ENCODE measurements around the gene CLK3.
"Not testable (repeated sequence)": the region's sequence is repeated elsewhere in the genome, so short reads cannot be mapped to it uniquely, and the experiment has no call there.

The CLK3 gene

DNA sequence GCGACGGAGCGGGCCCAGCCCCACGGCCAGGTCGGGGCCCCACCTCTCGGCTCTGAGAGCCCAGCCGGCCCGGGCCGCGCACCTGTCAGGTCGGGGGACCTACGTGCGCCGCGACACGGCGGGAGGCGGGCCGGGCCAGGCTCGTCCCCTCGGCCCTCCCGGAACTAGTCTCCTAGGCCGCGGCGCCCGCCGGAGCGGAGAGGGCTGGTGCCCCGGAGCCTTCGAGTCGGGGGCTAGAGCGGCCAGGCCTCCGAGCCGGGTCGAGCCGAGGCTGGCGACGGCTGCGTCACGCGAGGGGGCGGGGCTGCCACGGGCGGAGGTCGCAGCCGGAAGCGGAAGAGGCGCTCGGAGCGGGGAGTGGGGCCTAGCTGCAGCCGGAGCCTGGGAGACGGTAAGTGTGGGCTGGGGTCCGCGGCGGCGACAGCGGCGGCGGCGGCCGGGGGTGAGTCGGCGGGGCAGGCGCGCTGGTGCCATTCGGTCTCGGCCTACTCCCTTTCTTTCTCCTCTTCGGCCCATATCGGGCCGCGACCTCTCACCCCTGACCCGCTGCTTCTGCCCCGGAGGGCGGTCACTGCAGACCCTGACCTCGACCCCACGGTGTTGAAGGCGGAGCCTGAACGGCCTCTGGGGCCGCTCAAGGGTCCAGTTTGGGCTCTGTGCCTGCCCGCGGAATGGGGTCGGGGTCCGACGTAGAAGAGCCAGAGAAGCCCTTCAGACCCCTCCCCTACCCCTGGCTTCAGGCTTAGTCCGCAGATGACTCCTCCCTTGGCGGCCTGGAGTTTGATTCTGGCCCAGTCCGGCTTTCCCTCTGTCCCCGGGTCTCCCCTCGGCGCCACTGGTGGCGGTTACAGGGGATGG lies at the start of gene CLK3:
TSS of gene CLK3 (plus strand) at position 329 of the 858 bp plus-strand sequence. CDS start 3,361 bp downstream, outside the sequence.
- DNase-seq (ENCODE audit: low spot score), result peak; percentile 97

DNA sequence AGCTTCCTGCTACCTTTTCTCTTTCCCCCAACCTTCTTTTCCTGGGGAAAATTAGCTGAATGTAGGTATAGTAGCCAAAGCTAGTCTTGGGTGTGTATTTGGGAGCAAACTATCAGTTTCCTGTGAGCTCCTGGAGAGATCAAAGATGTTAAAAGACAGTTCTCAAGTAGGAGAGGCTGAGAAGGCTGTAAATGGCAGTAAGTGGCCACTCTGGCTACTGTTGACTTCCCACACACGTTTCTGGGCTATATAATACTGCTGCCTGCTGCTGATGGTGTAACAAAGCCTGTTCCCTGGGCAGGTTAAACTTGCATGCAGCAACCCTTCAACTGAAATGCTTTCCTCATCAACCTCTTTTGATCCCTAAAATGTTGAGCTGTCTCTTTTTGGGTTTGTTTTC lies 47.0 kb upstream of the CLK3 start:
- no peak for DNase-seq (ENCODE audit: low spot score)

DNA sequence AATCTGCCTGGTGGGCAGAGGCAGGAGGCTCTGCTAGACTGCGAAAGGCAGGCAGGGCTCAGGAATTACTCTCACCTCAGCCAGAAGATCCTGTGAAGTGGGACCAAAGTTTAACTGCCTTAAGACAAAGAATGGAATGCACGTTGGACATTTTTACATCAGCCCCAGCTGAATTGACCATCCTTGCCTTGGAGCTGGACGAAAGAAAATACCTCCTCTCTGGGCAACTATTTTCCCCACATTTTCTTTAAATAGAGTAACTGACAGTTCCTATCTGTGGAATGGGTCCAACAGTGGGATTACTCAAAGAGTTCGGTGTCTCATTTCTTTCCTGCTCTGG lies 45.9 kb upstream of the CLK3 start:
- no peak for DNase-seq (ENCODE audit: low spot score)

DNA sequence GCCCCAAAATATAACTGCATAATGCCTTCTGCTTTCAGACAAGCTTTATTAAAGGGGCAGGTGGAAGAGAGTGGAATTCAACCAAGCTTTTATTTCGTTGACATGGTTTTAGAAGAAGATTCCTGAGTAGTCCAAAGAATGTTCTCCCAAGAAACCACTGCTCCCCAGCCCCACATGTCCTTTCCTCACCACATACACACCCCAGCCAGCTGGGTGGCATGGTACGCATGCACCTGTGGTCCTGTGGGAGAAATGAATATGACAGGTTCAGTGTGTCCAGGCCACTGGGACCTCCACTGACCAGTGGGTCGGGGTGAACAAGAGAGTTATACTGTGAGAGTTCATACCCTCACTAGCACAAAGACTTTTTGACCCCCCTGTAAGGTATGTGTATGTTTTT lies 44.4 kb upstream of the CLK3 start:
- no peak for DNase-seq (ENCODE audit: low spot score)

DNA sequence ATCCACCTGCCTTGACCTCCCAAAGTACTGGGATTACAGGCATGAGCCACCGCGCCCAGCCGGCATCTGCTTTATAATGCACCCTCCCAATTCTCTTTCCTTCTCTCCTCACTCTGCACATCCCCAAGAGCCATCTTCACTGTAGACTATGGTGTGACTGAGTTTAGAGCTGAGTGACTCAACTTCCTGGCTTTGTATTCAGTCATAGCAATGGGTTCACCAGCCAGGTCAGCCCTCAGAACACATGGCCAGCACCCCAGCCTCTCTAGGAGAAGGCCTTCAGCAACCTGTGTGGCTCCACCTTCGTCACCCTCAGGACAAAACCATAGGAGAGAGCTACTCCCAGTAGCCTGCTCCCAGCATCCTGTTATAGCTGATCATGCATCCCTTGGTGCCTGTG lies 41.6 kb upstream of the CLK3 start:
- no peak for DNase-seq (ENCODE audit: low spot score)

DNA sequence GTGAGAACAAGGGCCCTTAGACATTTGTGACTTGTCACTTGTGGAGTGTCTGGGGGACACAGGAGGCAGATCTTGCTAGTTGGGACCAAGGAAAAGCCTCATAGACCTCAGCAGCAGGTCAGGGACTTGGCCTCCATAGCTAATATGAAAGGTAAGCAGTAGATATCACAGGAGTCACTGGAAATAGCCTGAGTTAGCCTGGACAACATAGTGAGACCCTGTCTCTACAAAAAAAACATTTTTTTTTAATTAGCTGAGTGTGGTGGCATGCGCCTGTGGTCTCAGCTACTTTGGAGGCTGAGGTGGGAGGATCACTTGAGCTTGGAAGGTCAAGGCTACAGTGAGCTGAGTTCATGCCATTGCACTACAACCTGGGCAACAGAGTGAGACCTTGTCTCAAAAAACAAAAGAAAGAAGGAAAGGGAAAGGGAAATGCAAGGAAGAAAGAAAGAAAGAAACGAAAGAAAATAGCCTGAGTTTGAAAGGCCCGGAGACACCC lies 37.1 kb upstream of the CLK3 start:
- no peak for DNase-seq (ENCODE audit: low spot score)

DNA sequence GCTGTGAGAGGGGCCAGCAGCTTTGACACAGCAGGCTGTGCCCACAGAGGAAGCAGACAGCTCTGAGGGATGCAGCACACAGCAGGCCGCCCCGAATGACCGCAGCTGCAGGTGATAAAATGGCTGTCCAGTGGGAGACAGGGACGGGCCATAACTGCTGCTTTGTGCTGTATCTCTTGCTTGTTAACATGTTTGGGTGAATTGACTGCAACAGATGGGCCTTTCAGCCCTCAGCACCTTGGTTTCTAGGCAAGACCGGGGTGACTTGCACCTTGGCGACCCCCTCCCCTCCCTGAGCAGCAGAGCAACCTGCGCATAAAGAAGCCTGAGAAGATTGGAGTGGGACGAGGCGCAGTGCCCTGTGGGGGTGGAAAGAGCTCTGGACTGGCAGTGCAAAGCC lies 36.6 kb upstream of the CLK3 start:
- no peak for DNase-seq (ENCODE audit: low spot score)

DNA sequence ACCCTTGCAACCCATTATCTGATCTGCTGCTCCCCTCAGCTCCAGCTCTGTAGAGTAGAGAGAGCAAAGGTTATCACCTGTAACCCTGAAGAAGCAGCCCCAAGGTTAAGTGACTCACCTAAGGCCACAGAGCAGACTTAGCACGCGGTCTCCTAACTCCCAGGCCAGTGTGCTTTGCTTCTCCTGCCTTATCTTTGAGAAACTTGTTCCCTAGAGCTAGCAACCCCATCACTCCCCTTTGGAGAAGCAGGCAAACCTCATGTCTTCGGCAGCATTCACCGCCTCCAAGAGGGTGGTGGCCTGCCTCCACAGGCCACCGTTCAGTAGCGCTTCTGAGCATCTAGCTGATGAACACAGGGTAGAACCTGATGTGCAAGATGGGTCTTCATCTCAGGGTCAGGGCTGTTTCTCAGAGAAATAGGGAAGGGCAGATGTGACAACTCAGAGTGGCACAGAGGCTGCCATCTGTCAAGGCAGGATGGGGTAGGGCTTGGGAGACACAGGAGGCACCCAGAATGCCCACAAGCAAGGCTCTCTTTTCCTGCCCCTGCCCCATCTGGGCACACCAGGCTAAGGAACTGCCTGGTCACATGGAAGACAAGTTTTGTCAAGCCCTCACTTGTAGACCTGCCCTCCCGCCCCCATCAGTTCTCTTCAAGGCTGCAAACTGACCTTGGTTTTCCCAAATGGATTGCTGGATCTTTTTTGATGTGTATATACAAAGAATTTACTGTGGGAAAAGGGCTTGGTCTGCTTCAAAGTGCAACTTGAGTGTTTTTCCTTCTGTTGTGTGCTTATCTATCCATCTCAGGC lies 34.9 kb upstream of the CLK3 start:
- no peak for DNase-seq (ENCODE audit: low spot score)

DNA sequence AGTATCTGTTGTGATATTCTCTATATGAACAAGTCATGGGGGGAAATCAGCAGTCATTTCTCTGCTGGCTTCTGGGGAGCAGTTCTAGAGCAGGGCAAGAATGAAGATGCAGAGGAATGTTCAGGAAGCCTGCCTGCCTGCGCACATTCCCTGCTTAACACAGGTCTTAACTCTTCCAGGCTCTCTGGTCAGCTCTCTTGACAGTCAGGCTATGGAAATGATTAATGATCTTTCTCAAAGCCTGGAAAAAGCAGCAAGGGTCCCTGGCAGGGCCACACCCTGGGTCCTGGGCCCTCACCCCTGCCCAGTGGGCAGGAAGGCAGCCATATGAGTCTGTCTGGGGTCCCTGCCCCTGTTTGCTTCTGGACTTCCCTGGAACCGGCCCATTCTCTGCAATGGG lies 31.4 kb upstream of the CLK3 start:
- no peak for DNase-seq (ENCODE audit: low spot score)

DNA sequence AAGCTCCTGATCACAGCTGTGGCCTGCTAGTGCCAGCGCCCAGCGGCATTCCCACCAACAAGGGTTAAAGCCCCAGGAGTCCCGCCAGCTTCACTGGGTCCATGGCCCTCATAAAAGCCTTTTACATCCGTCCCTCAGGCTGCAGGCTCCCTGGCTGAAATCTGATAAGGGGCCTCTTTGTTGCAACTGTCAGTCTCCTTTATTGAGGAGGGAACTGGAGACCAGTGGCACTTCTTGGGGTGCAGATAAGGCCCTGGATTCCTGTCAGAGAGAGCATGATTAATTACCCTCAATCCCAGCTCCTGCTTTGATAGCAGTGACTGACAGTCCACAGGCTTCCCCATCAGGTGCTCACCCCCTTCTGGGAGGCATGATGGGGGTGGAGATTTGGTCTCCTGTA lies 30.9 kb upstream of the CLK3 start:
- DNase-seq (ENCODE audit: low spot score), result peak; percentile 57

DNA sequence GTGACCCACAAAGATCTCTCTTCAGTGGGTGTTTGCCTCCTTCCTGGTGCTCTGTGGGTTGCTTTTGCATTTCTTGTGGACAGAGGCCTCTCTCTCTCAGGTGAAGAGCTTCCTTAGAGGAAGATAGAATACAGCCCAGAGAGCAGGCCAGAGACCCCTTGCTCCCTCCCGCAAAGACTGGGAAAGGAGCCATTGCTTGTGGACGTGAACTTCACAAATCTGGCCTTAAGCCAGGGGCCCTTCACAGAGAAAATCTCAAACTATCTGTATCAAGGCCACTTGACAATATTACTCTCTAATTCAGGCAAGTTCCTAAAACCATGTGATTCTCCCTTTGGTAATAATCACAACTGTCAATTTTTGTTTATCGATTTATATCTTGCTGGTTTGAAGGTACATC lies 30.4 kb upstream of the CLK3 start:
- DNase-seq (ENCODE audit: low spot score), result no peak

DNA sequence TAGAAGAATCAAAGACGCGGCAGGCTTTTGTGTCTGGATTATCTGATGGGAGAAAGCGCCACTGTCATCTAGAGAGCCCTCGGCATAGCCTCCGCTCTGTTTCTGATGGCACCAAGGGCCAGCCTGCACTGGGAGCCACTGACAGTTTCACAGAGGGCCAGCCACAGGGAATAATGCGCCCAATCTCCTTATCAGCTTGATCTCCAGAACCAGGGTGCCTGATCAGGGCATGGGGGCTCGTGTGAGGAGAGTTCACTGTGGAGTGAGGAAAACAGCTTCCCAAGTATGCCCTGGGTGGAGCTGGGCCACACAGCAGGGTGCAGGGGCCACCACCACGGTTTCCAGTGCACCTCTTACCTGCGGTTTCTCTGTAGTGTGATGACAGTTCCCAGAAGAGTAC lies 29.8 kb upstream of the CLK3 start:
- DNase-seq (ENCODE audit: low spot score), result no peak

DNA sequence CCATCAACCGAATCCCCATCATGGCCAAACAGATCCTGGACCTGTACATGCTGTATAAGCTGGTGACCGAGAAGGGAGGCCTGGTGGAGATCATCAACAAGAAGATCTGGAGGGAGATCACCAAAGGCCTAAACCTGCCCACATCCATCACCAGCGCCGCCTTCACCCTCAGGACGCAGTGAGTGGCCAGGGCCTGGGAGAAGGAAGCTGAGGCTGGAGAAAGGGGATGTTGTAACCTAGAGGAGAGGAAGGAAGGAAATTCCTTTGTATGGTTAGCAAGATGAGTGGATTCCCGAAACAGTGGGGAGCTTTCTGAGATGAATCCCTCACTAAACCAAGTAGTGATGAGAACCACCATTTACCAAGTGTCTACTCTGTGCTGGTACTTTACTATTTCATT lies 25.8 kb upstream of the CLK3 start:
- DNase-seq (ENCODE audit: low spot score), result no peak

DNA sequence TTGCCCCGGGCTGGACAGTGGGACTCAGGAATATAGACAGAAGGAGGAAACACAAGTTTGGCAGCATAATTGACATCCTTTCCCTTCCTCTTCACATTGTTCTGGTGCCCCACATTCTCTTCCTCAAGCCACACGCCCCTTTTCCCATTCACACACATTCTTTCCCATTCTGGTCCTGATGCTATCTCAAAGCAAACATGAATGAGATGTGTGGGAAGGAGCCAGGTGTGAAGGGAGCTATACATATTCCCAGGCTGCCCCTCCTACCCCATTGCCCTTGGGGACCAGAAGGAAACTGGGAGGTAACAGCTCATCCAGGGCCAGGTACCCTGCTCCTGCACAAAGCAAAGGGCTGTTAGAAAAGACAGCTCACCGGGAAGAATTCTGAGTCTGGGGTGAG lies 23.4 kb upstream of the CLK3 start:
- DNase-seq (ENCODE audit: low spot score), result no peak

DNA sequence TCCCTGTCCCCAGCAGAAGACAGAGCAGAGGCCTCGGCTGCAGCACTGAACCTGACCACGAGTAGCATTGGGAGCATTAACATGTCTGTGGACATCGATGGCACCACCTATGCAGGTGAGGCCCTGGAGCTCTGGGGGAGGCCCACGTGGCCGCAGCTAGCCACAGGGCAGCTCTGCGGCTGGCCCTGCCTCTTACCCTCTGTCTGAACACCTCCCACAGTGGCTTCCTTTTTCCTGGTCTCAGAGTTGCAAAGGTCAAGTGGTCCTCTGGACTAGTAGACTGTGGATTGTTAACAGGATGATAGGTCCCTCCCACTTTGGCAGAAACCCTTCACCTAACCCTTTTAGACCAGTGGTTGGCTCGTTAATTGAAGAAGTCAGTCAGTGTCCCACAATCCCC lies 22.5 kb upstream of the CLK3 start:
- no peak for DNase-seq (ENCODE audit: low spot score)

DNA sequence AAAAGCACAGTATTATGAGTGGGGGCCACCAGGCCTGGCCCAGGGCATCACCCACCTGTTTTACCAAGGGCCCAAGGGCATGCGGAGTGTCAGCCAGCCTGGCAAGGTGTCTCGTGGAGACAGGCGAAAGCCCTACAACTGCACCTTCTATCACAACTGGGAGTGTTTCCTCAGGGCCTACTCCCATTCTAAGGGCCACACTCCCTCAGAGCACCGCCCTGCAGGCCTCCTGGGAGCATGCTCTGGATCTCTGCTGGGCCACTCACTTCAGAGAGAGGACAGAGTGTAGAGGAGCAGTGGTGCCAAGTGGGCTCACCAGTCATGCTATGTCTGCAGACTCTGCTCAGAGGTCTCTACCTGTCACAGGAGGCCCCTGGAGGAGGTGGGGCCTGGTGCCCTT lies 21.2 kb upstream of the CLK3 start:
- DNase-seq (ENCODE audit: low spot score), result no peak

DNA sequence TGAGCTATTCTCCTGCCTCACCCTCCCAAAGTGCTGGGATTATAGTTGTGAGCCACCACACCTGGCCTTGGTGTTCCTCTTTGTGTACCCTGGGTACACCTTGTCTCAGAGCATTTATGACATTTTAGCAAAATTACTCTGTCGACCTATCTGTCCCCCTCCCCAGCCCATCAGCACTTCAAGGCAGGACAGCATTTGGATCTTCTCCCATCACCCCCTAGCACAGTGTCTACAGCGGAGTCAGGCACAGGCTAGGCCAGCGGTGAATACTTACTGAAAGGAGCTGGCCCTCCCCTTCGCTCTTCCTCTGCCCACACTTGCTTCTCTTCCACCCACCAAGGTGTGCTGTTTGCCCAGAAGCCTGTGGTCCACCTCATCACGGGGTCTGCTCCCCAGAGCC lies 20.4 kb upstream of the CLK3 start:
- no peak for DNase-seq (ENCODE audit: low spot score)

DNA sequence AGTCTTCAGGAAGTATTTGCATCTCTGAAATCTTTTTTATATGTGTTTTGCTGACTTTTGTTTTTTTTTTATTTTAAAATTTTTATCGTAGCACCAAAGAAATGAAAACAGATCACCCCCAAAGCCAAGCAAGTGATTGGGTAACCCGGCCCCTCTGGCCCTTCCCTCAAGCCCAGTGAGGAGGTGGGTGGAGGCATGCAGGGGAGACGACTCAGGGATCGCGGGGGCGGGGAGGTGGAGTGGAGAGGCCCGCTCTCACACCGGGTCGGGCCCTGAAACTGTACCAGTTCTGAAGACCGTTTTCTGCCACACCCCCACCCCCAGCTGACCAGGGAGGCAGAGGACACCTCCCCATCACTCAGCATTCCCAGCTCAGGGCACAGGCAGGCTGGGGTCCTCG lies 18.9 kb upstream of the CLK3 start:
- DNase-seq (ENCODE audit: low spot score), result not testable (repeated sequence)

DNA sequence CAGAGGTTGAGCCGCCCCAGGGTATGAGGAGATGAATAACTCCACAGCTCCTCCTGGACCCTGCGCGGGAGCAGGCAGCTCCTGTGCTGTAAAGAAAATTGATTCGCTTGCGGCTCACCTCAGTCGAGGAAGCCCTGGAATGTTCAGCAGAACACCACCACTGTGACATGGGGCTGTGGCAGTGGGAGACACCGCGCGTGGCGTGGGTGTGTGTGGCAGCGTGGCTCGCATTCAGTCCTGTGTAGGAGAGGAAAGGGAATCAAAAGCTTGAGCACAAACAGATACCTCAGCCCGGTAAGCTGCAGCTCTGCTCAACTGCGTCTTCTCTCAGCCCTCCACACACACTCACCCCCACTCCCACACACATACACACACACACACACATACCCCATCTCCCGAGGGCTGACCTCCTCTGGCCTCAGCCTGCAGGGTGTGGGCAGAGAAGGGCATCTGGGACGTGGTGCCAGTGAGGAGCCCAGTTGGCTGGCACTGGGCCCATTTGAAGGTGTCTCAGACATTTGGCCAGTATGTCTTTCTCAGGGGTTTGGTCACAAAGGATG lies 18.4 kb upstream of the CLK3 start:
- not testable (repeated sequence) for DNase-seq (ENCODE audit: low spot score)

DNA sequence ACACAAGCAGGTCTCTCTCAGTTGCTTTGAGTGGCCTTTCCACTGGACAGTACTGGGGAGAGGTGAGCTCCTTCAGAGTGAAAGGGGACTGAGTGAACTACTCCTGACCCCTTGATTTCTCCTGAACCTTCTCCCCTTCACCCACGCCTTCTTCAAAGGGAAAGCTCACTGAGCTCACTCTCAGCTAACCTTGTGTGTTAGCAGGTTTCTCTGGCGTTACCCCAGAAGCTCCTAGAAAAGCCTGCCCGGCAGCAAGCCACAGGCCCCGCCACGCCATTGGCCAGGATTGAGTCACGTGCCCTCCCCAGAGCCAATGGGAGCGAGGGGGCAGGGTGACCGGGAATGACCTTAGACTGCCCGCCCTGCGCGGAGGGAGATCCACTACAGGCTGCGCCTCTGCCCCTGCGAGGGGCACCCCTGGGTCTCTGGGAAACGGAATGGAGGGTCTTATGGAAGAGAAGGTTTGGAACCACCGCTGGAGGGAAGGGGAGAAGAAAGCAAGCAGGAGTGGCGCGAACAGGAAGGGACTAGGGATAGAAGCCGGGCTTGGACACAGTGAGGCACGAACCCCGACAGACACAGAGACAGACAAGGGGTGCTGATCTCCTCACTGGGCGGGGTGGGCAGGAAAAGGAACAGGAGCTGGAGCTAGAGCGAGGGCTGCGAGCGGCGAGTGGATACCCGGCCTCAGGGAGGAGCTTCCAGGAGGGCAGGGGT lies 17.4 kb upstream of the CLK3 start:
- DNase-seq (ENCODE audit: low spot score), result peak; percentile 95

DNA sequence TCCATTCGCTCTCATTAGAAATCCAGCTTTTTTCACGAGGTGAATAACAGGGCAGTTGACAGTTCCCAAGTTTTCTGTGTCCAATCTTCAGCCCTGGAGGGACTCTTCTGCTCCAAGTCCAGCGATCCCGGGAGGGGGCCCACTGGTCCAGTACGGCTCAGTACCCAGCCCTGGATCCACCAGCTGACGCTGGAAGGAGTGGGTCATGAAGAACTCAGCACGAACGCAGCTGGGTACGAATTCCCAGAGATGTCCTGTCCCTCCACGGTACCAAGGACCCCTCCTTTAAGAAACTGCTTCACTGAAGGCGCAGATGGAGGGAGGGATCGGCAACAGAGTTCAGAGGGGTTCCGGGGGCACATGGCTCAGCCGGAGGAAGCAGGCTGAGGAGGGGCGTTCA lies 16.5 kb upstream of the CLK3 start:
- DNase-seq (ENCODE audit: low spot score), result no peak

DNA sequence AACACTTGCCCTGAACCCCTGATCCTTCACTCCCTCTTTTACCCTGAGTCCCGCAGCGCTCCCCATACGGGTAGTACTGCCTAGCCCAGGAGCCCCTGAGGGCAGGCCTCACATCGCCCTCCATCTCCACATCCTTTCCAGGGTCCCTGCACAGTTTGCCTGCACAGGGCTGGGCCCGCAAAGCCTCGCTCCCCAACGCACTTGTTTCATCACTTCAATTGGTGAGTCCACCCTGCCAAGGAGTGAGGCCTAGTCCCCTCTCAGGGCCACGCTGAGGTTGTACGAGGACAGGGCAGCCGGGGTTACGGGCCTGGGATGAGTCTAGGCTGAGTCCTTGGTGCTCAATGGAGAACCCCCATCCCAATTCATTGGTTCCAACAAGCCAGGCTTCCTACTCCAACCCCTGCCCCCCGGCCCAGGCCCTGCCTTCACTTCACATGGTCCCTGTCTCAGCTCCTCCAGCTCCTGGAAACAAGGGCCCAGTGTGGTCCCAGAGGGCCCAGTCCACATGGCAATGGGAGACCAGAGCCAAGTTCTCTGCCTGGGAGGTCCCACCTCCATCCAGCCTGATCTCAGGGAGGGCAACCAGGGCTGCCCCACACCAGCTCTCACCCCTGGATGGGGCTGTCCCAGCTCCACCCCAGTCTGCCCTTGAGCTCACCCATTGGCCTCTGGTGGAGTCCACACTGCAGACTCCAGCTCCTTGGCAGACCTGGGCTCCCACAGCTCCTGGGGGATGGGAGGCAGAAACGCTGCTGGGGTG lies 12.4 kb upstream of the CLK3 start:
- no peak for DNase-seq (ENCODE audit: low spot score)

Measured in Ammon's horn (tissue), 1 donor.